GM19467 (cell line): Measurements from ENCODE around the gene RPS15.

Experiments
- ATAC-seq: cut with Tn5 transposase; IDR thresholded peaks from one replicate; pipeline ENCODE4 v1.9.1; 2021; ENCODE audit warnings: mild to moderate bottlenecking, moderate library complexity; ENCODE audit not compliant: unreplicated experiment

RPS15 gene

GRCh38 chr19:1481893-1482360 lies 43.7 kb downstream of the RPS15 start:
- ATAC-seq = no peak

- no peak for ATAC-seq
These were observed 44.4 kb downstream of the RPS15 start for GRCh38 chr19:1482361-1483130.

GRCh38 chr19:1483131-1483978 lies 45.2 kb downstream of the RPS15 start:
- ATAC-seq = no peak

- ATAC-seq = no peak
These were observed 45.8 kb downstream of the RPS15 start for GRCh38 chr19:1483979-1484428.

GRCh38 chr19:1486720-1487575 lies 48.8 kb downstream of the RPS15 start:
- no peak for ATAC-seq

GRCh38 chr19:1487576-1488281 lies 49.5 kb downstream of the RPS15 start:
- ATAC-seq = no peak

- ATAC-seq = no peak
These were observed 50.0 kb downstream of the RPS15 start for GRCh38 chr19:1488282-1488601.

GRCh38 chr19:1489463-1490310 lies 51.5 kb downstream of the RPS15 start:
- no peak for ATAC-seq
